ENCODE data around the gene IGSF11.
"Not testable (repeated sequence)": the region's sequence is repeated elsewhere in the genome, so short reads cannot be mapped to it uniquely, and the experiment has no call there.

IGSF11 gene

GRCh38 chr3:118907909-118908308 is 126.7 kb downstream of the IGSF11 start:
- H3K4me2 ChIP-seq (ENCODE audit: low read length): no peak overlapping the region
- no peak overlapping the region for H3K4me3 ChIP-seq (ENCODE audit: low read length)
- no peaks in the 10 kb centered on the region for H3K4me1 ChIP-seq (ENCODE audit: control insufficient read depth, insufficient read depth, low read length)
- H3K9ac ChIP-seq (ENCODE audit: low read depth, low read length): no peak overlapping the region
- H3K36me3 ChIP-seq (ENCODE audit: insufficient read depth, low read length): no peaks in the 10 kb centered on the region
- H3K9me3 ChIP-seq (replicated peaks; ENCODE audit: low read length): no peaks in the 10 kb centered on the region
- H3K27me3 ChIP-seq (ENCODE audit: control insufficient read depth, insufficient read depth, low read length): peaks cover 4% of the 10 kb centered on the region

GRCh38 chr3:118900737-118901525 is 133.7 kb downstream of the IGSF11 start:
- H3K9ac ChIP-seq (ENCODE audit: low read depth, low read length): no peak overlapping the region
- H3K36me3 ChIP-seq (ENCODE audit: insufficient read depth, low read length): no peaks in the 10 kb centered on the region
- H3K27me3 ChIP-seq (ENCODE audit: control insufficient read depth, insufficient read depth, low read length): no peaks in the 10 kb centered on the region
- H3K4me1 ChIP-seq (ENCODE audit: control insufficient read depth, insufficient read depth, low read length): no peaks in the 10 kb centered on the region
- no peak overlapping the region for H3K4me3 ChIP-seq (ENCODE audit: low read length)
- H3K4me2 ChIP-seq (ENCODE audit: low read length): no peak overlapping the region
- no peaks in the 10 kb centered on the region for H3K9me3 ChIP-seq (replicated peaks; ENCODE audit: low read length)

GRCh38 chr3:118890206-118890605 is 144.4 kb downstream of the IGSF11 start:
- Histone ChIP-seq H3K36me3 (ENCODE audit: insufficient read depth, low read length) (no peaks in the 10 kb centered on the region), H3K4me2 (ENCODE audit: low read length) (no peak overlapping the region), H3K27me3 (ENCODE audit: control insufficient read depth, insufficient read depth, low read length) (peaks cover 6% of the 10 kb centered on the region), H3K4me1 (ENCODE audit: control insufficient read depth, insufficient read depth, low read length) (no peaks in the 10 kb centered on the region), H3K4me3 (ENCODE audit: low read length) (no peak overlapping the region), H3K9ac (ENCODE audit: low read depth, low read length) (no peak overlapping the region), H3K9me3 (replicated peaks; ENCODE audit: low read length) (no peaks in the 10 kb centered on the region)

GRCh38 chr3:118889691-118890090 is 145.0 kb downstream of the IGSF11 start:
- Histone ChIP-seq H3K9me3 (replicated peaks; ENCODE audit: low read length) (no peaks in the 10 kb centered on the region), H3K4me3 (ENCODE audit: low read length) (no peak overlapping the region), H3K36me3 (ENCODE audit: insufficient read depth, low read length) (no peaks in the 10 kb centered on the region), H3K4me2 (ENCODE audit: low read length) (no peak overlapping the region), H3K9ac (ENCODE audit: low read depth, low read length) (no peak overlapping the region), H3K27me3 (ENCODE audit: control insufficient read depth, insufficient read depth, low read length) (peaks cover 6% of the 10 kb centered on the region), H3K4me1 (ENCODE audit: control insufficient read depth, insufficient read depth, low read length) (no peaks in the 10 kb centered on the region)

- Histone ChIP-seq H3K36me3 (ENCODE audit: insufficient read depth, low read length) (no peaks in the 10 kb centered on the region), H3K9me3 (replicated peaks; ENCODE audit: low read length) (no peaks in the 10 kb centered on the region), H3K4me1 (ENCODE audit: control insufficient read depth, insufficient read depth, low read length) (no peaks in the 10 kb centered on the region), H3K9ac (ENCODE audit: low read depth, low read length) (no peak overlapping the region), H3K4me2 (ENCODE audit: low read length) (no peak overlapping the region), H3K27me3 (ENCODE audit: control insufficient read depth, insufficient read depth, low read length) (peaks cover 12% of the 10 kb centered on the region), H3K4me3 (ENCODE audit: low read length) (no peak overlapping the region)
Observed at GRCh38 chr3:118886708-118887107, 147.9 kb downstream of the IGSF11 start.

- Histone ChIP-seq H3K4me1 (ENCODE audit: control insufficient read depth, insufficient read depth, low read length) (no peaks in the 10 kb centered on the region), H3K4me2 (ENCODE audit: low read length) (no peak overlapping the region), H3K36me3 (ENCODE audit: insufficient read depth, low read length) (no peaks in the 10 kb centered on the region), H3K27me3 (ENCODE audit: control insufficient read depth, insufficient read depth, low read length) (peaks cover 6% of the 10 kb centered on the region), H3K9me3 (replicated peaks; ENCODE audit: low read length) (no peaks in the 10 kb centered on the region), H3K4me3 (ENCODE audit: low read length) (no peak overlapping the region), H3K9ac (ENCODE audit: low read depth, low read length) (no peak overlapping the region)
Observed at GRCh38 chr3:118884748-118885206, 149.9 kb downstream of the IGSF11 start.

GRCh38 chr3:118882353-118882947 is 152.2 kb downstream of the IGSF11 start:
- H3K9ac ChIP-seq (ENCODE audit: low read depth, low read length): no peak overlapping the region
- H3K4me3 ChIP-seq (ENCODE audit: low read length): no peak overlapping the region
- H3K27me3 ChIP-seq (ENCODE audit: control insufficient read depth, insufficient read depth, low read length): peaks cover 6% of the 10 kb centered on the region
- H3K4me2 ChIP-seq (ENCODE audit: low read length): no peak overlapping the region
- H3K36me3 ChIP-seq (ENCODE audit: insufficient read depth, low read length): no peaks in the 10 kb centered on the region
- H3K4me1 ChIP-seq (ENCODE audit: control insufficient read depth, insufficient read depth, low read length): no peaks in the 10 kb centered on the region
- no peaks in the 10 kb centered on the region for H3K9me3 ChIP-seq (replicated peaks; ENCODE audit: low read length)

- H3K27me3 ChIP-seq (ENCODE audit: control insufficient read depth, insufficient read depth, low read length): no peaks in the 10 kb centered on the region
- no peak overlapping the region for H3K4me2 ChIP-seq (ENCODE audit: low read length)
- no peak overlapping the region for H3K4me3 ChIP-seq (ENCODE audit: low read length)
- no peaks in the 10 kb centered on the region for H3K36me3 ChIP-seq (ENCODE audit: insufficient read depth, low read length)
- H3K9ac ChIP-seq (ENCODE audit: low read depth, low read length): no peak overlapping the region
- no peaks in the 10 kb centered on the region for H3K9me3 ChIP-seq (replicated peaks; ENCODE audit: low read length)
- no peaks in the 10 kb centered on the region for H3K4me1 ChIP-seq (ENCODE audit: control insufficient read depth, insufficient read depth, low read length)
Observed at GRCh38 chr3:118868051-118868450, 166.6 kb downstream of the IGSF11 start.

- no peaks in the 10 kb centered on the region for H3K27me3 ChIP-seq (ENCODE audit: control insufficient read depth, insufficient read depth, low read length)
Observed at GRCh38 chr3:118863731-118864322, 170.8 kb downstream of the IGSF11 start.

GRCh38 chr3:118859950-118860349 is 174.7 kb downstream of the IGSF11 start:
- no peaks in the 10 kb centered on the region for H3K27me3 ChIP-seq (ENCODE audit: control insufficient read depth, insufficient read depth, low read length)
- no peaks in the 10 kb centered on the region for H3K36me3 ChIP-seq (ENCODE audit: insufficient read depth, low read length)
- H3K4me3 ChIP-seq (ENCODE audit: low read length): no peak overlapping the region
- no peaks in the 10 kb centered on the region for H3K9me3 ChIP-seq (replicated peaks; ENCODE audit: low read length)
- H3K4me1 ChIP-seq (ENCODE audit: control insufficient read depth, insufficient read depth, low read length): no peaks in the 10 kb centered on the region
- H3K4me2 ChIP-seq (ENCODE audit: low read length): no peak overlapping the region
- no peak overlapping the region for H3K9ac ChIP-seq (ENCODE audit: low read depth, low read length)

More at GRCh38 chr3:118863731-118864322, 170.8 kb downstream of the IGSF11 start:
- Histone ChIP-seq H3K9ac (ENCODE audit: low read depth, low read length) (no peak overlapping the region), H3K4me2 (ENCODE audit: low read length) (no peak overlapping the region), H3K4me1 (ENCODE audit: control insufficient read depth, insufficient read depth, low read length) (no peaks in the 10 kb centered on the region), H3K9me3 (replicated peaks; ENCODE audit: low read length) (no peaks in the 10 kb centered on the region), H3K4me3 (ENCODE audit: low read length) (no peak overlapping the region), H3K36me3 (ENCODE audit: insufficient read depth, low read length) (no peaks in the 10 kb centered on the region)

- H3K4me2 ChIP-seq (ENCODE audit: low read length); H3K9me3 ChIP-seq (replicated peaks; ENCODE audit: low read length); H3K4me1 ChIP-seq (ENCODE audit: control insufficient read depth, insufficient read depth, low read length); H3K27me3 ChIP-seq (ENCODE audit: control insufficient read depth, insufficient read depth, low read length); H3K4me3 ChIP-seq (ENCODE audit: low read length); H3K36me3 ChIP-seq (ENCODE audit: insufficient read depth, low read length); H3K9ac ChIP-seq (ENCODE audit: low read depth, low read length): not testable (repeated sequence)
Observed at GRCh38 chr3:118851466-118852193, 183.0 kb downstream of the IGSF11 start.
